ENCODE data around the gene MTERF4. TPM values are rescaled to one million over a fixed set of nuclear protein-coding genes. Genes with fewer than 3 reads are reported as not detected.

Gene MTERF4
- total and polyA plus RNA-seq, 10 of the 15 experiments (the other 5 are each of a cell fraction or from before 2014, with no cell fraction given) = 36.7 to 69.1 (median 45.5) TPM

GRCh38 chr2:241052677-241053360 lies 49.3 kb downstream of the MTERF4 start:
- H3K79me2 ChIP-seq (ENCODE audit: control insufficient read depth, insufficient read depth, low read length) = no peaks in the 10 kb centered on the region
- no peaks in the 10 kb centered on the region for H3K9me3 ChIP-seq (replicated peaks; ENCODE audit: control insufficient read depth, insufficient read depth, low read length)
- FAIRE-seq = no peak
- no peak for TF ChIP-seq HDGF (IDR thresholded peaks at IDR 0.05)
- TF ChIP-seq CREB1 (IDR thresholded peaks at IDR 0.05; ENCODE audit: low read depth) = no peak
- H4K20me1 ChIP-seq (ENCODE audit: control insufficient read depth, insufficient read depth) = no peaks in the 10 kb centered on the region
- no peaks in the 10 kb centered on the region; a peak in 1 of 4 replicates for H3K36me3 ChIP-seq (ENCODE audit: control insufficient read depth in 2 of 2, insufficient read depth in 2 of 2, low read length in 1 of 2)
- no TSS peak for BruUV-seq (replicated peaks)
- RAD21 ChIA-PET (ENCODE audit: unreplicated experiment) = no interaction called here
- no peak overlapping the region for H3K4me3 ChIP-seq
- intact Hi-C loops (cut with micrococcal nuclease; ENCODE audit: unreplicated experiment) (no loop called here), in situ Hi-C loops (cut with MboI) (no loop called here)
- SMC1A ChIA-PET (ENCODE audit: uncharacterized antibody, unreplicated experiment) = no interaction called here
- no peak for DNase-seq (ENCODE audit: low read depth, low spot score)
- no peak for ATAC-seq
- POLR2A ChIA-PET = interaction anchor here (0.6 kb wide), 1 partner anchor 38 kb away, joined by 3 read pairs; no protein-coding TSS in a partner anchor
- H2AFZ ChIP-seq (ENCODE audit: control insufficient read depth, low read depth, low read length) = no peak overlapping the region
- no peak overlapping the region for H3K27ac ChIP-seq (ENCODE audit: control insufficient read depth, insufficient read depth)
- CTCF ChIA-PET = no interaction called here
- H3K27me3 ChIP-seq (replicated peaks in 1 of 2; ENCODE audit: control insufficient read depth in 2 of 2, insufficient read depth in 2 of 2, low read length in 1 of 2) = no peaks in the 10 kb centered on the region
- 93% methylated on average over 29 of the region's 31 CpGs for WGBS (ENCODE audit: insufficient coverage, insufficient replicate concordance, low lambda C conversion rate, missing lambda C conversion rate)
- H3K9ac ChIP-seq (ENCODE audit: control insufficient read depth, insufficient read depth, low read length) = no peak overlapping the region
- H3K4me1 ChIP-seq (ENCODE audit: control insufficient read depth, insufficient read depth, low read length) = peaks cover 4% of the 10 kb centered on the region
- H3K4me2 ChIP-seq (ENCODE audit: control insufficient read depth, insufficient read depth) = no peak overlapping the region

DNA sequence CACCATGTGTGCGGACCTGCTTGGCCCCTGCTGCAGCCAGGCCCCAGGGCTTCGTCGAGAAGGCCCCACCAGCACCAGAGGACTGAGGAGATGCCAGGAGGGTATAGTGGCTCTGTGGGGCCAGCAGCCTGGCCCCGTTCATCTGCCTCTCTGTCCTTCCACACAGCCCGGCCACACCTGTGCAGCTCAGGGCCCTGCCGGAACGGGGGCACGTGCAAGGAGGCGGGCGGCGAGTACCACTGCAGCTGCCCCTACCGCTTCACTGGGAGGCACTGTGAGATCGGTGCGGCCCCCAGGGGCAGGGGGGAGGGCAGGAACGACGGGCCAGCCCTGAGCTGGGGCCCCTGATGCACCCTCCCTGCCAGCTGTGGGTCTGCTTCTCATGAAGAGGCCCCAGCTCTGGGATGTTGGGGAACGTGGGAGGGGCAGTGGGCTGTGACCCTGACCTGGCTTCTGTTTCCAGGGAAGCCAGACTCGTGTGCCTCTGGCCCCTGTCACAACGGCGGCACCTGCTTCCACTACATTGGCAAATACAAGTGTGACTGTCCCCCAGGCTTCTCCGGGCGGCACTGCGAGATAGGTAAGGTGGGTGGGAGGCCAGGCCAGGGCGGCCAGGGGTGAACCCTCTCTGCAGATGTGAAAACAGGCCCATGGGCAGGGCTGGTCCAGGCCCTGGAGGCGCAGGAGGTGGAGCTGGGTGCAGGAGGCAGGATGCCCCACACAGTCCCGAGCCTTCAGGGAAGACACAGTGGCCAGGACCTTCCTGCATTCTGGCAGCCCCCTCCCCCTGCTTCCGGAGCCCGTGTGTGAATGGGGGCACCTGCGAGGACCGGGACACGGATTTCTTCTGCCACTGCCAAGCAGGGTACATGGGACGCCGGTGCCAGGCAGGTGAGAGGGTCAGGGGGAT lies 50.3 kb downstream of the MTERF4 start:
- H3K79me2 ChIP-seq (ENCODE audit: control insufficient read depth, insufficient read depth, low read length) = no peaks in the 10 kb centered on the region
- ChIA-PET POLR2A (no interaction called here), CTCF (no interaction called here), SMC1A (ENCODE audit: uncharacterized antibody, unreplicated experiment) (no interaction called here), RAD21 (ENCODE audit: unreplicated experiment) (interaction anchor here (0.8 kb wide), 1 partner anchor 14 kb away, joined by 3 read pairs; no protein-coding TSS in a partner anchor)
- no peak overlapping the region for H3K4me3 ChIP-seq
- H3K9ac ChIP-seq (ENCODE audit: control insufficient read depth, insufficient read depth, low read length) = no peak overlapping the region
- no peak overlapping the region for H3K4me2 ChIP-seq (ENCODE audit: control insufficient read depth, insufficient read depth)
- H3K27me3 ChIP-seq (replicated peaks in 1 of 2; ENCODE audit: control insufficient read depth in 2 of 2, insufficient read depth in 2 of 2, low read length in 1 of 2) = no peaks in the 10 kb centered on the region
- ATAC-seq (no peak; the same call in 2 of the 3 replicates), DNase-seq (ENCODE audit: low read depth, low spot score) (no peak), FAIRE-seq (no peak)
- intact Hi-C loops (cut with micrococcal nuclease; ENCODE audit: unreplicated experiment) (no loop called here), in situ Hi-C loops (cut with MboI) (no loop called here)
- WGBS (ENCODE audit: insufficient coverage, insufficient replicate concordance, low lambda C conversion rate, missing lambda C conversion rate) = 85% methylated on average over 32 of the region's 33 CpGs
- no peaks in the 10 kb centered on the region; a peak in 1 of 4 replicates for H3K36me3 ChIP-seq (ENCODE audit: control insufficient read depth in 2 of 2, insufficient read depth in 2 of 2, low read length in 1 of 2)
- H2AFZ ChIP-seq (ENCODE audit: control insufficient read depth, low read depth, low read length) = no peak overlapping the region
- peaks cover 4% of the 10 kb centered on the region for H3K4me1 ChIP-seq (ENCODE audit: control insufficient read depth, insufficient read depth, low read length)
- TF ChIP-seq RB1 (IDR thresholded peaks at IDR 0.05; ENCODE audit: borderline replicate concordance) (no peak), IRF4 (IDR thresholded peaks at IDR 0.05; ENCODE audit: low read depth, low read length) (no peak), ATF7 (IDR thresholded peaks at IDR 0.05; ENCODE audit: low read depth) (no peak), SMAD5 (IDR thresholded peaks at IDR 0.05; ENCODE audit: low read depth) (no peak), TBL1XR1 (IDR thresholded peaks at IDR 0.05; ENCODE audit: low read depth, low read length) (no peak), SREBF2 (IDR thresholded peaks at IDR 0.05; ENCODE audit: low read length) (no peak), HCFC1 (IDR thresholded peaks at IDR 0.05; ENCODE audit: low read length) (no peak)
- no TSS peak for BruUV-seq (replicated peaks)
- H3K27ac ChIP-seq (ENCODE audit: control insufficient read depth, insufficient read depth) = no peak overlapping the region
- no peaks in the 10 kb centered on the region for H3K9me3 ChIP-seq (replicated peaks; ENCODE audit: control insufficient read depth, insufficient read depth, low read length)
- H4K20me1 ChIP-seq (ENCODE audit: control insufficient read depth, insufficient read depth) = no peaks in the 10 kb centered on the region
